ENCODE measurements around the gene PARD3B. TPM values are rescaled to one million over a fixed set of nuclear protein-coding genes. Genes with fewer than 3 reads are reported as not detected.

Gene PARD3B
- total RNA-seq, 1 donor from 2014 or later = 6.5 TPM

DNA sequence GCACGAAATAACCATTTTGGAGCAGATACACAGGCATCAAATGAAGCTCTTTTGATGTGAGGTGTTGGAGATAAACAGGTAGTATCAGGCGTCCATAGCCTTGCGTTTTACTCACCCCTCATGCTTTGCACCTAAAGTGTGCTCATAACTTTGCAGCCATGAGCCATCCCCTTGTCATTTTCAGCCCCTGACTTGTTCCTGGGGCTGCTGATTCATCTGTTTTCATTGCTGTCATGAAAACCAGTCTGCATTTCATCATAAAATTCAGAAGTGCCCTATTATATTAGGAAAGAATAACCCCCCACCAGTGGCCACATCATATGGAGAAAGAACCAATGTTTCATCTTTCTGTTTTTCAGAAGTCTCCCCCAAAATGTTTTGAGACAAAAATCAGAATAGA is 807.3 kb downstream of the PARD3B start:
- Histone ChIP-seq H3K27me3 (ENCODE audit: control insufficient read depth, insufficient read depth, low read length) (no peaks in the 10 kb centered on the region), H3K36me3 (ENCODE audit: control insufficient read depth, insufficient read depth, low read length) (no peaks in the 10 kb centered on the region), H3K4me3 (ENCODE audit: low read depth, low read length) (no peak overlapping the region)
- TF ChIP-seq, protein P1, sequence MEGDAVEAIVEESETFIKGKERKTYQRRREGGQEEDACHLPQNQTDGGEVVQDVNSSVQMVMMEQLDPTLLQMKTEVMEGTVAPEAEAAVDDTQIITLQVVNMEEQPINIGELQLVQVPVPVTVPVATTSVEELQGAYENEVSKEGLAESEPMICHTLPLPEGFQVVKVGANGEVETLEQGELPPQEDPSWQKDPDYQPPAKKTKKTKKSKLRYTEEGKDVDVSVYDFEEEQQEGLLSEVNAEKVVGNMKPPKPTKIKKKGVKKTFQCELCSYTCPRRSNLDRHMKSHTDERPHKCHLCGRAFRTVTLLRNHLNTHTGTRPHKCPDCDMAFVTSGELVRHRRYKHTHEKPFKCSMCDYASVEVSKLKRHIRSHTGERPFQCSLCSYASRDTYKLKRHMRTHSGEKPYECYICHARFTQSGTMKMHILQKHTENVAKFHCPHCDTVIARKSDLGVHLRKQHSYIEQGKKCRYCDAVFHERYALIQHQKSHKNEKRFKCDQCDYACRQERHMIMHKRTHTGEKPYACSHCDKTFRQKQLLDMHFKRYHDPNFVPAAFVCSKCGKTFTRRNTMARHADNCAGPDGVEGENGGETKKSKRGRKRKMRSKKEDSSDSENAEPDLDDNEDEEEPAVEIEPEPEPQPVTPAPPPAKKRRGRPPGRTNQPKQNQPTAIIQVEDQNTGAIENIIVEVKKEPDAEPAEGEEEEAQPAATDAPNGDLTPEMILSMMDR (IDR thresholded peaks at IDR 0.05; ENCODE audit: insufficient read depth, low read length, poor library complexity, severe bottlenecking) = no peak
- DNase-seq (ENCODE audit: low read depth) = no peak

DNA sequence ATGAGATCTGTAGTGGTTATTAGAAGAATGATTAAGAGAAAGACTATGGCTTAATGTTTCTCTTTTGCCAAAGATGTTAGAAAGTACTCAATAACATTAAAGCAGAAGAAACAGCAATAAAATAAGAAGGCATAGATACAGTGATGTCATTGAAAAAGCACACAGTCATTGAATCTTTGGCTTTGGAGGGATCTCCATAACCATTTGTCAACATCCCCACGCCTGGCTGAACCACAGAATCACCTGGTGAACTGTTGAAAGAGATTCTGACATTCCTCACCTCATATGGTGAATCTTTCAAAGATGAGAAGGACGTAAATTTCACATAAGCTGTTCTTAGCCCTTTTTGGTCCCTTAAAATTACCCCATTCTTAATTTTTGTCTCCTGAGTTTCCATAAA is 812.5 kb downstream of the PARD3B start:
- H3K27me3 ChIP-seq (ENCODE audit: control insufficient read depth, insufficient read depth, low read length) = no peaks in the 10 kb centered on the region
- no peak overlapping the region for H3K4me3 ChIP-seq (ENCODE audit: low read depth, low read length)
- no peak for DNase-seq (ENCODE audit: low read depth)
- no peaks in the 10 kb centered on the region for H3K36me3 ChIP-seq (ENCODE audit: control insufficient read depth, insufficient read depth, low read length)
- TF ChIP-seq, protein P1 (IDR thresholded peaks at IDR 0.05; ENCODE audit: insufficient read depth, low read length, poor library complexity, severe bottlenecking) = no peak

DNA sequence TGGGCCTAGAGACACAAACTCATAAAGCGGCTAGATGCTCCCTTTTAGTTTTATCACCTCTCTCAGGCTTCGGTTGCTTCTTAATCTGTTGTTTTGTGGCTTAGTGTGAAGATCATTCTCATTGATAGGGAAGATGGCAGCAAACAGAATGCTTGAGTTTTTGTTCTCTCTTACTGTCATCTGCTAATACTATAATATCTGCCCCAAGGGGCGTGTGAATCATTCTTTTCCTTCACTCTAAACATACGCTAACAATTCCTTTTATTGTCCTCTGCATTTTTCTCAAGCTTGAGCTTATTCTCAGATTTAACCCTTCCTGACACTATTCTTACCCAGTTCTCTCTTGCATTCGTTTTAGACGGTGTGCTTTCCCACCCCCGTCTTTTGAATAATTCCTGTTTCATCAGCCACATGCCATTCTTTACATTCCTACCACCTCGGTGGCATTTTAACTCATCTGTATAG is 813.1 kb downstream of the PARD3B start:
- TF ChIP-seq, protein P1 (IDR thresholded peaks at IDR 0.05; ENCODE audit: insufficient read depth, low read length, poor library complexity, severe bottlenecking) = no peak
- H3K36me3 ChIP-seq (ENCODE audit: control insufficient read depth, insufficient read depth, low read length) = no peaks in the 10 kb centered on the region
- H3K4me3 ChIP-seq (ENCODE audit: low read depth, low read length) = no peak overlapping the region
- no peaks in the 10 kb centered on the region for H3K27me3 ChIP-seq (ENCODE audit: control insufficient read depth, insufficient read depth, low read length)
- no peak for DNase-seq (ENCODE audit: low read depth)

DNA sequence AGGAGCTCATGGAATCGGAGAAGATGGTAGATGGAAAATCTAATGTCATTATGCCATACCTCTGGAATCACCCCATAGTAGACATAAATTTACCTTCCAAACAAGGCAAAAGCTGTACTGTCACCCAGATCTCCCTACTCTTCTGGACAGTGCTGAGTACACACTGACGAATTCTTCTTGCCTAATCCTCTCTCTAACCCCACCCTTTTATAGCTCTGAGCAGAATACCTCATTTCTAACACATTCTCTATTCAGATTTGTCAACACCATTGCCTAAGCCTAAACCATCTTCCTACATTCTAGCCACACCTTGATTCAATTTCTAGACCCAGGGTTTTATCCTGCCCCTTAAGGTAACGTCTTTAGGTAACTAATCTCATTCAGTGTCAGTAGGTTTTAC is 816.0 kb downstream of the PARD3B start:
- no peaks in the 10 kb centered on the region for H3K36me3 ChIP-seq (ENCODE audit: control insufficient read depth, insufficient read depth, low read length)
- no peak for DNase-seq (ENCODE audit: low read depth)
- H3K27me3 ChIP-seq (ENCODE audit: control insufficient read depth, insufficient read depth, low read length) = no peaks in the 10 kb centered on the region
- H3K4me3 ChIP-seq (ENCODE audit: low read depth, low read length) = no peak overlapping the region
- TF ChIP-seq, protein P1 (IDR thresholded peaks at IDR 0.05; ENCODE audit: insufficient read depth, low read length, poor library complexity, severe bottlenecking) = no peak

DNA sequence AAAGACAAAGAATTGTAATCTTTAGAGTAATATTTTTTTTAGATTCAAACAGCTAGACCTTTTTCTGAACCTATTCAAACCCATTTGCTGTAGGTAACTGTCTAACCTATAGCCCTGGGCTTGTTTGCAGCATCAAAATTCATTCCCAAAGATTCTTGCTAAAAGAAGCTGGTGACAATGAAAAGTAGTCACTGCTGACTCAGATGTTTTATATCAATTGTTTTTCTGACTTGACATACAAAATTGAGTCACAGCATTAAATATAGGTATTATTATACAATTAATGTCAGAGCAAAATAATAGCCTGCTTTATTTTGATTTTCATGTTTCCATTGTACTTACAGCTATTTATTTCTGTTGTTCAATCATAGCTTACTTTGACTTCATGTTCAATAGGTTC is 816.7 kb downstream of the PARD3B start:
- Histone ChIP-seq H3K27me3 (ENCODE audit: control insufficient read depth, insufficient read depth, low read length) (no peaks in the 10 kb centered on the region), H3K36me3 (ENCODE audit: control insufficient read depth, insufficient read depth, low read length) (no peaks in the 10 kb centered on the region), H3K4me3 (ENCODE audit: low read depth, low read length) (no peak overlapping the region)
- no peak for DNase-seq (ENCODE audit: low read depth)
- TF ChIP-seq, protein P1 (IDR thresholded peaks at IDR 0.05; ENCODE audit: insufficient read depth, low read length, poor library complexity, severe bottlenecking) = no peak

DNA sequence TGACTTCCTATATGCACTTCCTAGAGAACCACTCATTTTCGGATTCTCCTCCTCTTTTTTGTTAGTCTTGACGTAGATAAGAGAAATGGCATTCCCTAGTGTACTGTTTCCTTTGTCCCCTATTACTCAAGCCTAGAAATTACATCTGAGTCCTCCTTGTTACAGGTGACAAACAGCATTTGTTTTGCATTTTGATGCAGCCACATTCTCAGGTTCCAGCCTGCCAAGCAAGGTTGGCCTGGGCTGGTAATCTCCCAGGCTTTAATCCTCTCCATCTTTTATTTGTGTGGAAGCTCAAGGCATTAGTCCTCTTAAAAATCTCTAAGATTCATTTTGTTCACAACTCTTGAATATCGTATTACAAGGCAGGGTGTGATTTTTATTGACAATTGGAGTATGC is 819.0 kb downstream of the PARD3B start:
- Histone ChIP-seq H3K36me3 (ENCODE audit: control insufficient read depth, insufficient read depth, low read length) (no peaks in the 10 kb centered on the region), H3K27me3 (ENCODE audit: control insufficient read depth, insufficient read depth, low read length) (no peaks in the 10 kb centered on the region), H3K4me3 (ENCODE audit: low read depth, low read length) (no peak overlapping the region)
- TF ChIP-seq, protein P1 (IDR thresholded peaks at IDR 0.05; ENCODE audit: insufficient read depth, low read length, poor library complexity, severe bottlenecking) = no peak
- no peak for DNase-seq (ENCODE audit: low read depth)

Measured in kidney epithelial cell (primary cell).